Liver (tissue), 9 donors: ENCODE measurements around the gene ACCSL. TPM values are rescaled to one million over a fixed set of nuclear protein-coding genes. Genes with fewer than 3 reads are reported as not detected.

Experiments
- DNase-seq: peaks from one replicate; pipeline ENCODE4 v3.0.0-alpha.2; 2017; ENCODE audit warnings: low spot score
- H3K27ac ChIP-seq, 2 donors: one replicate each; pipeline ENCODE4 v1.7.0; 2013; ENCODE audit warnings: inconsistent platforms in 2 of 2, low read length in 2 of 2, control low read depth in 1 of 2, low read depth in 1 of 2, mild to moderate bottlenecking in 1 of 2
- H3K27me3 ChIP-seq, 4 donors: one replicate each; pipeline versions ENCODE4 v1.6.1 to v1.7.0; 2013; ENCODE audit warnings: low read length in 3 of 4, inconsistent platforms in 1 of 4, mild to moderate bottlenecking in 1 of 4, moderate library complexity in 1 of 4; ENCODE audit not compliant: control insufficient read depth in 4 of 4, insufficient read depth in 4 of 4
- H3K36me3 ChIP-seq, 4 donors: one replicate each; pipeline versions ENCODE4 v1.6.1 to v1.7.0; 2013; ENCODE audit warnings: low read length in 3 of 4, mild to moderate bottlenecking in 3 of 4, low read depth in 1 of 4, moderate library complexity in 1 of 4; ENCODE audit not compliant: control insufficient read depth in 4 of 4, insufficient read depth in 3 of 4
- H3K4me1 ChIP-seq, 4 donors: one replicate each; pipeline versions ENCODE4 v1.6.1 to v1.7.0; 2013; ENCODE audit warnings: low read length in 3 of 4, mild to moderate bottlenecking in 3 of 4, moderate library complexity in 1 of 4; ENCODE audit not compliant: control insufficient read depth in 4 of 4, insufficient read depth in 4 of 4
- H3K4me3 ChIP-seq, 3 donors: one replicate each; pipeline versions ENCODE4 v1.6.1 to v1.7.0; 2013; ENCODE audit warnings: low read length in 3 of 3, control low read depth in 1 of 3, low read depth in 1 of 3, mild to moderate bottlenecking in 1 of 3
- H3K9ac ChIP-seq, 2 donors: one replicate each; pipeline ENCODE4 v1.7.0; 2013; ENCODE audit warnings: low read length in 2 of 2, mild to moderate bottlenecking in 2 of 2, moderate library complexity in 2 of 2, control low read depth in 1 of 2, low read depth in 1 of 2
- H3K9me3 ChIP-seq, 4 donors: one replicate each; pipeline versions ENCODE4 v1.6.1 to v1.7.0; 2013; ENCODE audit warnings: low read length in 3 of 4; ENCODE audit not compliant: control insufficient read depth in 4 of 4
- ATF3 ChIP-seq: IDR thresholded peaks from 2 replicates; pipeline ENCODE4 v1.6.1; 2016; ENCODE audit warnings: antibody characterized with exemption
- CTCF ChIP-seq: fragments of 150-350 bp; IDR thresholded peaks from 2 replicates; pipeline ENCODE4 v1.5.1; 2017; ENCODE audit warnings: improper control_type of control experiment, low read depth, low read length; ENCODE audit not compliant: missing input control
- FOXA1 ChIP-seq: IDR thresholded peaks from 2 replicates; pipeline ENCODE4 v1.6.1; 2016; ENCODE audit warnings: antibody characterized with exemption
- GABPA ChIP-seq, 2 donors: IDR thresholded peaks in 1 of 2; conservative IDR thresholded peaks in 1 of 2; 2 replicates each; pipeline ENCODE4 v1.6.1; 2016; ENCODE audit warnings: antibody characterized with exemption in 2 of 2, mild to moderate bottlenecking in 1 of 2, moderate library complexity in 1 of 2
- HNF4G ChIP-seq: IDR thresholded peaks from 2 replicates; pipeline ENCODE4 v1.6.1; 2016; ENCODE audit warnings: antibody characterized with exemption
- JUND ChIP-seq, 2 donors: IDR thresholded peaks; 2 replicates each; pipeline ENCODE4 v1.6.1; 2016; ENCODE audit warnings: antibody characterized with exemption in 2 of 2
- MAX ChIP-seq: IDR thresholded peaks from 2 replicates; pipeline ENCODE4 v1.6.1; 2016; ENCODE audit warnings: antibody characterized with exemption
- NR2F2 ChIP-seq: IDR thresholded peaks from 2 replicates; pipeline ENCODE4 v1.6.1; 2016; ENCODE audit warnings: antibody characterized with exemption
- RAD21 ChIP-seq, 2 donors: IDR thresholded peaks; 2 replicates each; pipeline ENCODE4 v1.6.1; 2016; ENCODE audit warnings: antibody characterized with exemption in 2 of 2, mild to moderate bottlenecking in 2 of 2
- REST ChIP-seq: IDR thresholded peaks from 2 replicates; pipeline ENCODE4 v1.6.1; 2016; ENCODE audit warnings: antibody characterized with exemption, mild to moderate bottlenecking
- RXRA ChIP-seq, 2 donors: IDR thresholded peaks; 2 replicates each; pipeline ENCODE4 v1.6.1; 2017 to 2018; ENCODE audit warnings: antibody characterized with exemption in 2 of 2, mild to moderate bottlenecking in 1 of 2
- SP1 ChIP-seq: IDR thresholded peaks from 2 replicates; pipeline ENCODE4 v1.6.1; 2018; ENCODE audit warnings: antibody characterized with exemption, mild to moderate bottlenecking
- TAF1 ChIP-seq: conservative IDR thresholded peaks from 2 replicates; pipeline ENCODE4 v1.6.1; 2016; ENCODE audit warnings: antibody characterized with exemption, mild to moderate bottlenecking
- YY1 ChIP-seq: IDR thresholded peaks from 2 replicates; pipeline ENCODE4 v1.6.1; 2016; ENCODE audit warnings: antibody characterized with exemption, mild to moderate bottlenecking
- ZBTB33 ChIP-seq: IDR thresholded peaks from 2 replicates; pipeline ENCODE4 v1.6.1; 2016; ENCODE audit warnings: antibody characterized with exemption
- WGBS: extraction: QIAGEN DNeasy Blood & Tissue Kit; methylation state at CpG from one replicate; pipeline ENCODE4 v1.1.7; 2013; 5-methylcytosine and 5-hydroxymethylcytosine counted together
- polyA plus RNA-seq, 2 donors: library from polyadenylated mRNA; stranded (reverse) in 1 of 2; unstranded in 1 of 2; fragments of 200-250 nt in 1 of 2; fragments of >200 nt in 1 of 2; fragmentation: Nextera tagmentation in 1 of 2; extraction: Ambion mirVana in 1 of 2; gene quantifications; one replicate each; pipeline versions ENCODE4 v1.2.1 to v1.2.3, GENCODE V29; 2013 to 2015
- total RNA-seq, 2 donors: library from RNA; depleted of rRNA; stranded (reverse); fragments of >200 nt; gene quantifications; one replicate each; pipeline ENCODE4 v1.2.3, GENCODE V29; 2014
- donor health status: healthy.
- donor health status: healthy.
- donor health status: healthy.
- donor health status: healthy.
- donor health status: healthy.

ACCSL gene
- total RNA-seq: under 1 TPM in 1 of 2 donors, not detected in 1; 0.09 TPM
- not detected for polyA plus RNA-seq

- H3K36me3 ChIP-seq: no peaks in the 10 kb centered on the region
- peaks cover 0 to 3% (median 0%) of the 10 kb centered on the region in 4 donors for H3K27me3 ChIP-seq
- 90% methylated on average over 12 of the region's 12 CpGs for WGBS
- no peak within 1 kb of the TSS for H3K27ac ChIP-seq
- H3K4me3 ChIP-seq: no peak within 1 kb of the TSS
- TF ChIP-seq GABPA (IDR thresholded peaks at IDR 0.05 in 1 of 2, conservative IDR thresholded peaks at IDR 0.05 in 1 of 2): no peak
- no peak for TF ChIP-seq REST
- TF ChIP-seq JUND (IDR thresholded peaks at IDR 0.05): no peak
- no peak for TF ChIP-seq TAF1
- TF ChIP-seq ZBTB33: no peak
- no peak for TF ChIP-seq NR2F2
- TF ChIP-seq RXRA (IDR thresholded peaks at IDR 0.05): no peak
- no peak for TF ChIP-seq CTCF
- no peak for TF ChIP-seq ATF3
- no peak for TF ChIP-seq SP1
- TF ChIP-seq YY1: no peak
- TF ChIP-seq RAD21 (IDR thresholded peaks at IDR 0.05): no peak
- TF ChIP-seq MAX: no peak
- no peak for TF ChIP-seq FOXA1
- peak; percentile 14 for DNase-seq
- no peaks in the 10 kb centered on the region for H3K9me3 ChIP-seq
- no peak within 1 kb of the TSS for H3K9ac ChIP-seq
- no peaks in the 10 kb centered on the region for H3K4me1 ChIP-seq
Observed at GRCh38 chr11:44047931-44048431, at the start of gene ACCSL. Gene ACCSL (plus strand): TSS chr11:44047981. CDS start chr11:44048037, 56 bp downstream.

GRCh38 chr11:43998308-43998707, 49.5 kb upstream of the ACCSL start:
- Histone ChIP-seq H3K4me3 (no peak overlapping the region), H3K9ac (no peak overlapping the region), H3K27ac (no peak overlapping the region), H3K27me3 (no peaks in the 10 kb centered on the region), H3K36me3 (no peaks in the 10 kb centered on the region), H3K9me3 (no peaks in the 10 kb centered on the region), H3K4me1 (no peaks in the 10 kb centered on the region)
- TF ChIP-seq CTCF (no peak), MAX (no peak), HNF4G (no peak)
- no peak for DNase-seq
- 82% methylated on average over 1 of the region's 1 CpG for WGBS
